ENCODE data around the gene DRC3.

GRCh38 chr17:18017958-18018357 lies 45.3 kb downstream of the DRC3 start:
- TF ChIP-seq CTCF (IDR thresholded peaks at IDR 0.05; ENCODE audit: poor library complexity, severe bottlenecking) = no peak
- no peak for TF ChIP-seq REST (IDR thresholded peaks at IDR 0.05; ENCODE audit: borderline replicate concordance)

Data from neural cell (in vitro differentiated cells).